Right atrium auricular region (tissue), 2 donors: ENCODE results near the gene PDZRN3. TPM values are rescaled to one million over a fixed set of nuclear protein-coding genes. Genes with fewer than 3 reads are reported as not detected.

Experiments used
- DNase-seq: peaks from one replicate; pipeline ENCODE4 v3.0.0-alpha.2; 2019; ENCODE audit warnings: low spot score
- H3K27ac ChIP-seq, 2 donors: fragments of 200-600 bp; sonication (generic); 1 replicate in 1 of 2; 2 replicates in 1 of 2; pipeline ENCODE4 v1.5.1; 2016 to 2019
- H3K27me3 ChIP-seq, 2 donors: fragments of 200-600 bp; sonication (generic); one replicate each; pipeline versions ENCODE4 v1.5.1 to v1.6.0; 2017 to 2019
- H3K36me3 ChIP-seq: fragments of 200-600 bp; sonication (generic); one replicate; pipeline ENCODE4 v1.5.1; 2016
- H3K4me1 ChIP-seq, 2 donors: fragments of 200-600 bp; sonication (generic); one replicate each; pipeline versions ENCODE4 v1.5.1 to v1.6.0; 2017 to 2019
- H3K4me3 ChIP-seq, 2 donors: fragments of 200-600 bp; sonication (generic); 1 replicate in 1 of 2; 2 replicates in 1 of 2; pipeline ENCODE4 v1.5.1; 2017 to 2019; ENCODE audit warnings: mild to moderate bottlenecking in 1 of 2, moderate library complexity in 1 of 2
- H3K9me3 ChIP-seq, 2 donors: fragments of 200-600 bp; sonication (generic); one replicate each; pipeline ENCODE4 v1.5.1; 2019
- CTCF ChIP-seq, 2 donors: fragments of 200-600 bp; sonication (generic); IDR thresholded peaks; one replicate each; pipeline ENCODE4 v1.5.1; 2019; ENCODE audit warnings: antibody characterized with exemption in 2 of 2
- total RNA-seq, 2 donors: library from RNA; depleted of rRNA; stranded (reverse); fragments of >200 nt; gene quantifications; one replicate each; pipeline ENCODE4 v1.1.0, GENCODE V29; 2016

PDZRN3 gene
- total RNA-seq, 2 donors from 2014 or later: 66.8 to 87.4 TPM

- DNase-seq: no peak
- no peaks in the 10 kb centered on the region for H3K27me3 ChIP-seq
- no peak for TF ChIP-seq CTCF (IDR thresholded peaks at IDR 0.05)
- no peak overlapping the region for H3K4me3 ChIP-seq
- H3K4me1 ChIP-seq: no peaks in the 10 kb centered on the region
- no peaks in the 10 kb centered on the region for H3K36me3 ChIP-seq
- H3K9me3 ChIP-seq: no peaks in the 10 kb centered on the region
- H3K27ac ChIP-seq: no peak overlapping the region
Measured at GRCh38 chr3:73665286-73665685, 40.5 kb upstream of the PDZRN3 start.

GRCh38 chr3:73664389-73664788, 39.6 kb upstream of the PDZRN3 start:
- Histone ChIP-seq H3K27ac (no peak overlapping the region), H3K36me3 (no peaks in the 10 kb centered on the region), H3K27me3 (no peaks in the 10 kb centered on the region), H3K9me3 (no peaks in the 10 kb centered on the region), H3K4me1 (no peaks in the 10 kb centered on the region), H3K4me3 (no peak overlapping the region)
- no peak for DNase-seq
- TF ChIP-seq CTCF (IDR thresholded peaks at IDR 0.05): no peak

- no peak for TF ChIP-seq CTCF (IDR thresholded peaks at IDR 0.05)
- Histone ChIP-seq H3K9me3 (no peaks in the 10 kb centered on the region), H3K27me3 (no peaks in the 10 kb centered on the region), H3K27ac (no peak overlapping the region), H3K4me1 (no peaks in the 10 kb centered on the region), H3K36me3 (no peaks in the 10 kb centered on the region), H3K4me3 (no peak overlapping the region)
- no peak for DNase-seq
Measured at GRCh38 chr3:73663495-73663894, 38.8 kb upstream of the PDZRN3 start.

- Histone ChIP-seq H3K4me3 (no peak overlapping the region), H3K27ac (no peak overlapping the region), H3K27me3 (no peaks in the 10 kb centered on the region), H3K4me1 (no peaks in the 10 kb centered on the region), H3K9me3 (no peaks in the 10 kb centered on the region), H3K36me3 (no peaks in the 10 kb centered on the region)
- DNase-seq: no peak
- TF ChIP-seq CTCF (IDR thresholded peaks at IDR 0.05): no peak
Measured at GRCh38 chr3:73661265-73661664, 36.5 kb upstream of the PDZRN3 start.

GRCh38 chr3:73658227-73658626, 33.5 kb upstream of the PDZRN3 start:
- no peaks in the 10 kb centered on the region for H3K9me3 ChIP-seq
- TF ChIP-seq CTCF (IDR thresholded peaks at IDR 0.05): no peak
- H3K27me3 ChIP-seq: no peaks in the 10 kb centered on the region
- H3K27ac ChIP-seq: no peak overlapping the region
- no peaks in the 10 kb centered on the region for H3K4me1 ChIP-seq
- DNase-seq: no peak
- no peak overlapping the region for H3K4me3 ChIP-seq
- H3K36me3 ChIP-seq: no peaks in the 10 kb centered on the region

GRCh38 chr3:73657186-73657585, 32.4 kb upstream of the PDZRN3 start:
- no peaks in the 10 kb centered on the region for H3K9me3 ChIP-seq
- DNase-seq: no peak
- no peak overlapping the region for H3K4me3 ChIP-seq
- TF ChIP-seq CTCF (IDR thresholded peaks at IDR 0.05): no peak
- no peaks in the 10 kb centered on the region for H3K27me3 ChIP-seq
- H3K4me1 ChIP-seq: no peaks in the 10 kb centered on the region
- H3K36me3 ChIP-seq: no peaks in the 10 kb centered on the region
- no peak overlapping the region for H3K27ac ChIP-seq
